ENCODE measurements around the gene RBM6. TPM values are rescaled to one million over a fixed set of nuclear protein-coding genes. Genes with fewer than 3 reads are reported as not detected.

Gene RBM6
- total and polyA plus RNA-seq, 2 experiments from 2014 or later: 31.8 to 53.7 TPM

DNA sequence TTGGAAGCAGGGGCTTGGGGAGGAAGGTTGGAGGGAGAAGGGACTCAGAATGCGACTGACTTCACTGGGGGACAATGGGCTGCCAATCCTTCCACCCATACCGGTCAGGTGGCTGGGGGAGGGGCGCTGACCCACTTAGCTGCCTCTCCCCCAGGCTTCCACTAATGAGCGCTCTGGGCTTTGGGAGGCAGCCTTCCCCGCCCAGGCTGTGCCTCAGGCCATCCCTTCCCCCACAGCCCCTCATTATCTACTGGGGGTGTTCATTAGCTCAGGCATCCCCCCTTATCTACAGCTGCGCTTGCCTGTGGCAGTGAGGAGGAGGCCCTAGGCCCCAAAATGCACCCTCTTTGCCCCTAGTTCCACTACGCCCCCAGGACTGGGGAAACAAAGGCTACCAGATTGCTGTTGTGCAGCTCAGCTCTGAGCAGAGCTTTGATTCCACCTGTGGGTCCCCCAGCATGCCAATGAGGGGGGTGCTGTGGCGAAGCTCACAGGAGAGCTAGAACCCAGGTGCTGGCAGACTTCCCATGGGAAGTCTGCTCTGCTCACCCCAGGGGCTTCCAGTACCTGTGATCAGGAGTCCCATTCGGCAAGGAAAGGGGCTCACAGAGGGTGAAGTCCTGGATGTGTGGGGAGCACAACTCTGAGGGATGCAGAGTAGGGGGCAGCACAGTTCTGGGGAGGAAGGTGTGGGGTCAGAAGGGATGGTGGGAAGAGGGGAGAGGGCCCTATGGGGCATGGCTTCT is 185.8 kb downstream of the RBM6 start:
- no peak overlapping the region for H3K4me3 ChIP-seq
- H3K9me3 ChIP-seq (ENCODE audit: low read depth): no peaks in the 10 kb centered on the region
- H3F3A ChIP-seq (ENCODE audit: insufficient read depth): peaks cover 8% of the 10 kb centered on the region
- no peaks in the 10 kb centered on the region for H3K9me2 ChIP-seq (ENCODE audit: insufficient read depth)
- H3K36me3 ChIP-seq (ENCODE audit: low read depth): no peaks in the 10 kb centered on the region
- in situ Hi-C loops (cut with MboI): loop anchor here (10.0 kb wide), 1 partner anchor 59 kb away; no protein-coding TSS in a partner anchor
- 38 to 45% methylated on average over 6 to 9 of the region's 9 CpGs for WGBS, 2 experiments (ENCODE audit: low coverage in 1 of 2, low lambda C conversion rate in 2 of 2, missing lambda C conversion rate in 2 of 2)
- H3K4me2 ChIP-seq (ENCODE audit: unreplicated experiment): no peak overlapping the region
- H2AFZ ChIP-seq: no peak overlapping the region
- H3K27me3 ChIP-seq (replicated peaks; ENCODE audit: insufficient read depth): no peaks in the 10 kb centered on the region
- no peak for DNase-seq
- H3K27ac ChIP-seq: no peak overlapping the region
- TF ChIP-seq EZH2phosphoT487 (IDR thresholded peaks at IDR 0.05; ENCODE audit: insufficient read depth, low read depth): no peak
- no peak for TF ChIP-seq EZH2 (IDR thresholded peaks at IDR 0.05; ENCODE audit: insufficient read depth, poor library complexity, severe bottlenecking)
- no peaks in the 10 kb centered on the region for H3K79me2 ChIP-seq (ENCODE audit: insufficient read depth)
- H3K4me1 ChIP-seq (ENCODE audit: insufficient read depth): 0 out of 2 replicates have a peak, but pooled peaks cover 4% of the 10 kb centered on the region
- no peak overlapping the region for H3K9ac ChIP-seq
- H4K20me1 ChIP-seq (ENCODE audit: insufficient read depth): no peaks in the 10 kb centered on the region

- peak; percentile 47 for DNase-seq
- Histone ChIP-seq H3K4me2 (ENCODE audit: unreplicated experiment) (no peak overlapping the region), H2AFZ (no peak overlapping the region), H3K9me2 (ENCODE audit: insufficient read depth) (no peaks in the 10 kb centered on the region), H3K4me1 (ENCODE audit: insufficient read depth) (0 out of 2 replicates have a peak, but pooled peaks cover 4% of the 10 kb centered on the region), H3F3A (ENCODE audit: insufficient read depth) (no peaks in the 10 kb centered on the region; the same call in 1 of the 2 replicates), H3K27ac (no peak overlapping the region), H3K9ac (no peak overlapping the region), H3K9me3 (ENCODE audit: low read depth) (no peaks in the 10 kb centered on the region), H3K27me3 (replicated peaks; ENCODE audit: insufficient read depth) (no peaks in the 10 kb centered on the region), H3K4me3 (no peak overlapping the region), H3K79me2 (ENCODE audit: insufficient read depth) (no peaks in the 10 kb centered on the region), H3K36me3 (ENCODE audit: low read depth) (no peaks in the 10 kb centered on the region), H4K20me1 (ENCODE audit: insufficient read depth) (no peaks in the 10 kb centered on the region)
- in situ Hi-C loops (cut with MboI): loop anchor here (10.0 kb wide), 1 partner anchor 58 kb away; no protein-coding TSS in a partner anchor
- 62 to 73% methylated on average over 15 to 16 of the region's 16 CpGs for WGBS, 2 experiments (ENCODE audit: low coverage in 1 of 2, low lambda C conversion rate in 2 of 2, missing lambda C conversion rate in 2 of 2)
- TF ChIP-seq EZH2phosphoT487 (IDR thresholded peaks at IDR 0.05; ENCODE audit: insufficient read depth, low read depth) (no peak), EZH2 (IDR thresholded peaks at IDR 0.05; ENCODE audit: insufficient read depth, poor library complexity, severe bottlenecking) (no peak)
These were observed 186.6 kb downstream of the RBM6 start for GRCh38 chr3:50126287-50127211.

Other genes with a start within 250 kb of the RBM6 start
- gene AMIGO3, start 220.5 kb upstream of the RBM6 start, total RNA-seq (2014; rRNA removed; shearing (Covaris generic)): 3.2 TPM in 1 of 2 replicates, not detected in the other
- gene AMIGO3, start 220.5 kb upstream of the RBM6 start, polyA plus RNA-seq (2016; fragmentation: Nextera tagmentation; extraction: Ambion mirVana): 0.18 and 0.25 TPM in 2 replicates
- 36.2 and 37.8 TPM in 2 replicates for gene GMPPB, start 216.2 kb upstream of the RBM6 start, total RNA-seq (2014; rRNA removed; shearing (Covaris generic))
- 22.8 and 24.1 TPM in 2 replicates for gene GMPPB, start 216.2 kb upstream of the RBM6 start, polyA plus RNA-seq (2016; fragmentation: Nextera tagmentation; extraction: Ambion mirVana)
- gene IP6K1, start 153.6 kb upstream of the RBM6 start, total RNA-seq (2014; rRNA removed; shearing (Covaris generic)): 20.6 and 27.2 TPM in 2 replicates
- gene IP6K1, start 153.6 kb upstream of the RBM6 start, polyA plus RNA-seq (2016; fragmentation: Nextera tagmentation; extraction: Ambion mirVana): 18.7 and 20.3 TPM in 2 replicates
- not detected in 2 replicates for gene CDHR4, start 140.3 kb upstream of the RBM6 start, total RNA-seq (2014; rRNA removed; shearing (Covaris generic))
- not detected in 2 replicates for gene CDHR4, start 140.3 kb upstream of the RBM6 start, polyA plus RNA-seq (2016; fragmentation: Nextera tagmentation; extraction: Ambion mirVana)
- gene INKA1, start 136.9 kb upstream of the RBM6 start, total RNA-seq (2014; rRNA removed; shearing (Covaris generic)): 7.1 and 12.0 TPM in 2 replicates
- gene INKA1, start 136.9 kb upstream of the RBM6 start, polyA plus RNA-seq (2016; fragmentation: Nextera tagmentation; extraction: Ambion mirVana): 7.2 and 7.9 TPM in 2 replicates
- 35.7 and 41.6 TPM in 2 replicates for gene UBA7, start 126.2 kb upstream of the RBM6 start, total RNA-seq (2014; rRNA removed; shearing (Covaris generic))
- 14.0 and 16.9 TPM in 2 replicates for gene UBA7, start 126.2 kb upstream of the RBM6 start, polyA plus RNA-seq (2016; fragmentation: Nextera tagmentation; extraction: Ambion mirVana)
- gene TRAIP, start 83.6 kb upstream of the RBM6 start, total RNA-seq (2014; rRNA removed; shearing (Covaris generic)): 4.5 and 6.6 TPM in 2 replicates
- 4.1 and 5.2 TPM in 2 replicates for gene TRAIP, start 83.6 kb upstream of the RBM6 start, polyA plus RNA-seq (2016; fragmentation: Nextera tagmentation; extraction: Ambion mirVana)
- not detected in 2 replicates for gene CAMKV, start 70.2 kb upstream of the RBM6 start, total RNA-seq (2014; rRNA removed; shearing (Covaris generic))
- 0.09 and 0.19 TPM in 2 replicates for gene CAMKV, start 70.2 kb upstream of the RBM6 start, polyA plus RNA-seq (2016; fragmentation: Nextera tagmentation; extraction: Ambion mirVana)
- gene MST1R, start 36.3 kb upstream of the RBM6 start, total RNA-seq (2014; rRNA removed; shearing (Covaris generic)): 0.32 TPM in 1 of 2 replicates, not detected in the other
- gene MST1R, start 36.3 kb upstream of the RBM6 start, polyA plus RNA-seq (2016; fragmentation: Nextera tagmentation; extraction: Ambion mirVana): 0.35 TPM in 1 of 2 replicates, not detected in the other
- 15.0 and 16.7 TPM in 2 replicates for gene MON1A, start 10.3 kb upstream of the RBM6 start, total RNA-seq (2014; rRNA removed; shearing (Covaris generic))
- gene MON1A, start 10.3 kb upstream of the RBM6 start, polyA plus RNA-seq (2016; fragmentation: Nextera tagmentation; extraction: Ambion mirVana): 12.6 and 13.6 TPM in 2 replicates
- 86.1 and 152 TPM in 2 replicates for gene RBM5, start 148.8 kb downstream of the RBM6 start, total RNA-seq (2014; rRNA removed; shearing (Covaris generic))
- 44.5 and 55.0 TPM in 2 replicates for gene RBM5, start 148.8 kb downstream of the RBM6 start, polyA plus RNA-seq (2016; fragmentation: Nextera tagmentation; extraction: Ambion mirVana)
- 3.2 and 3.5 TPM in 2 replicates for gene SEMA3F, start 215.2 kb downstream of the RBM6 start, total RNA-seq (2014; rRNA removed; shearing (Covaris generic))
- gene SEMA3F, start 215.2 kb downstream of the RBM6 start, polyA plus RNA-seq (2016; fragmentation: Nextera tagmentation; extraction: Ambion mirVana): 0.25 and 0.54 TPM in 2 replicates

Data from GM23248 (cell line).